HG03378 (cell line): ENCODE data around the gene ARCN1.

Experiments used
- ATAC-seq: cut with Tn5 transposase; IDR thresholded peaks from one replicate; pipeline ENCODE4 v1.9.1; 2021; ENCODE audit warnings: mild to moderate bottlenecking, moderate library complexity; ENCODE audit not compliant: unreplicated experiment

Gene ARCN1

GRCh38 chr11:118572061-118572980 is at the start of gene ARCN1:
Gene ARCN1, plus strand, starts transcription at chr11:118572409. Its CDS starts 139 bp downstream, at chr11:118572548.
- peak; percentile 48 for ATAC-seq

GRCh38 chr11:118522571-118523072 is 49.6 kb upstream of the ARCN1 start:
- no peak for ATAC-seq

- ATAC-seq, result no peak
Measured at GRCh38 chr11:118524356-118524755, 47.9 kb upstream of the ARCN1 start.

GRCh38 chr11:118524757-118525470 is 47.3 kb upstream of the ARCN1 start:
- no peak for ATAC-seq

GRCh38 chr11:118526688-118527087 is 45.5 kb upstream of the ARCN1 start:
- ATAC-seq, result no peak

- no peak for ATAC-seq
Measured at GRCh38 chr11:118527109-118527508, 45.1 kb upstream of the ARCN1 start, which contains the start of gene TTC36. Gene TTC36, plus strand, starts transcription at chr11:118527474. Its CDS starts 21 bp downstream, at chr11:118527495.

GRCh38 chr11:118528511-118528910 is 43.7 kb upstream of the ARCN1 start:
- ATAC-seq, result no peak

GRCh38 chr11:118529584-118530175 is 42.5 kb upstream of the ARCN1 start:
- no peak for ATAC-seq

- ATAC-seq, result no peak
Measured at GRCh38 chr11:118530180-118530682, 42.0 kb upstream of the ARCN1 start.

- ATAC-seq, result no peak
Measured at GRCh38 chr11:118530683-118531596, 41.3 kb upstream of the ARCN1 start, which contains the start of gene TMEM25. Gene TMEM25, plus strand, starts transcription at chr11:118531192. Its CDS starts 610 bp downstream, at chr11:118531802.

GRCh38 chr11:118531597-118532084 is 40.6 kb upstream of the ARCN1 start:
- no peak for ATAC-seq

- no peak for ATAC-seq
Measured at GRCh38 chr11:118532091-118532490, 40.1 kb upstream of the ARCN1 start.

GRCh38 chr11:118532852-118533768 is 39.1 kb upstream of the ARCN1 start:
- ATAC-seq, result no peak

GRCh38 chr11:118533769-118534729 is 38.2 kb upstream of the ARCN1 start:
- ATAC-seq, result no peak

GRCh38 chr11:118535261-118535660 is 36.9 kb upstream of the ARCN1 start:
- ATAC-seq, result no peak

GRCh38 chr11:118536726-118537125 is 35.5 kb upstream of the ARCN1 start:
- ATAC-seq, result no peak

GRCh38 chr11:118537409-118537980 is 34.7 kb upstream of the ARCN1 start:
- no peak for ATAC-seq
